Sigmoid colon (tissue), 7 donors: Measurements from ENCODE around the gene MYO5A. TPM values are rescaled to one million over a fixed set of nuclear protein-coding genes. Genes with fewer than 3 reads are reported as not detected.

Experiments used
- DNase-seq: peaks from one replicate; pipeline ENCODE4 v3.0.0-alpha.2; 2019
- H3K27ac ChIP-seq, 4 donors: fragments of 200-600 bp; sonication (generic); one replicate each; pipeline ENCODE4 v1.5.1; 2016 to 2019; ENCODE audit warnings: mild to moderate bottlenecking in 1 of 4
- H3K27me3 ChIP-seq, 3 donors: fragments of 200-600 bp; sonication (generic); one replicate each; pipeline ENCODE4 v1.5.1; 2019; ENCODE audit warnings: mild to moderate bottlenecking in 1 of 3
- H3K36me3 ChIP-seq, 4 donors: fragments of 200-600 bp; sonication (generic); one replicate each; pipeline ENCODE4 v1.5.1; 2016 to 2019
- H3K4me1 ChIP-seq, 4 donors: fragments of 200-600 bp; sonication (generic); one replicate each; pipeline ENCODE4 v1.5.1; 2017 to 2019
- H3K4me3 ChIP-seq, 4 donors: fragments of 200-600 bp; sonication (generic); one replicate each; pipeline ENCODE4 v1.5.1; 2017 to 2019; ENCODE audit warnings: mild to moderate bottlenecking in 2 of 4, moderate library complexity in 1 of 4
- H3K9me3 ChIP-seq, 4 donors: fragments of 200-600 bp in 3 of 4; sonication (generic) in 3 of 4; one replicate each; pipeline versions ENCODE4 v1.5.1 to v1.6.1; 2013 to 2019
- EP300 ChIP-seq, 4 donors: sonication (generic); formaldehyde crosslinking; IDR thresholded peaks; one replicate each; pipeline ENCODE4 v1.6.1; 2017; ENCODE audit warnings: antibody characterized with exemption in 4 of 4
- POLR2A ChIP-seq, 2 donors: fragments of 450-650 bp; IDR thresholded peaks; one replicate each; pipeline ENCODE4 v1.6.1; 2016; ENCODE audit warnings: antibody characterized with exemption in 2 of 2, mild to moderate bottlenecking in 2 of 2, moderate library complexity in 2 of 2
- POLR2AphosphoS5 ChIP-seq, 4 donors: sonication (generic); formaldehyde crosslinking; IDR thresholded peaks; one replicate each; pipeline ENCODE4 v1.6.1; 2017; ENCODE audit warnings: antibody characterized with exemption in 4 of 4
- WGBS, 2 donors: extraction: QIAGEN DNeasy Blood & Tissue Kit; methylation state at CpG; one replicate each; pipeline ENCODE4 v1.1.7; 2013; 5-methylcytosine and 5-hydroxymethylcytosine counted together
- intact Hi-C: fragments of 100-400 bp; cut with DNase I; formaldehyde crosslinking; loops from one replicate; pipeline ENCODE4 v1.15.1; 2023
- polyA plus RNA-seq, 3 donors: library from polyadenylated mRNA; stranded (reverse); fragments of 200-250 nt; gene quantifications; one replicate each; pipeline ENCODE4 v1.2.3, GENCODE V29; 2013
- total RNA-seq, 4 donors: library from RNA; depleted of rRNA; stranded (reverse); fragments of >200 nt; gene quantifications; one replicate each; pipeline ENCODE4 v1.1.0, GENCODE V29; 2016
- TF ChIP-seq, protein P1 (sequence below), 4 experiments: fragments of 450-650 bp in 3 of 4; fragments of 200-600 bp in 1 of 4; IDR thresholded peaks; one replicate each; pipeline ENCODE4 v1.5.1; 2016 to 2019; ENCODE audit warnings: antibody characterized with exemption in 4 of 4, mild to moderate bottlenecking in 3 of 4, moderate library complexity in 2 of 4
- donor health status: healthy with polysubstance abuse.
- donor health status: Bipolar disorder and iron deficiency.
- donor health status: healthy.

The MYO5A gene
- total and polyA plus RNA-seq, 7 donors = 2.1 to 46.0 (median 23.5) TPM

GRCh38 chr15:52303093-52303772 is 225.4 kb downstream of the MYO5A start:
- no peaks in the 10 kb centered on the region for H3K36me3 ChIP-seq
- intact Hi-C loops = no loop called here
- no peak for DNase-seq
- H3K4me3 ChIP-seq = no peak overlapping the region
- no peaks in the 10 kb centered on the region for H3K4me1 ChIP-seq
- no peaks in the 10 kb centered on the region for H3K27me3 ChIP-seq
- no peak overlapping the region for H3K27ac ChIP-seq
- H3K9me3 ChIP-seq = no peaks in the 10 kb centered on the region
- no peak for TF ChIP-seq EP300 (IDR thresholded peaks at IDR 0.05)
- TF ChIP-seq, protein P1, sequence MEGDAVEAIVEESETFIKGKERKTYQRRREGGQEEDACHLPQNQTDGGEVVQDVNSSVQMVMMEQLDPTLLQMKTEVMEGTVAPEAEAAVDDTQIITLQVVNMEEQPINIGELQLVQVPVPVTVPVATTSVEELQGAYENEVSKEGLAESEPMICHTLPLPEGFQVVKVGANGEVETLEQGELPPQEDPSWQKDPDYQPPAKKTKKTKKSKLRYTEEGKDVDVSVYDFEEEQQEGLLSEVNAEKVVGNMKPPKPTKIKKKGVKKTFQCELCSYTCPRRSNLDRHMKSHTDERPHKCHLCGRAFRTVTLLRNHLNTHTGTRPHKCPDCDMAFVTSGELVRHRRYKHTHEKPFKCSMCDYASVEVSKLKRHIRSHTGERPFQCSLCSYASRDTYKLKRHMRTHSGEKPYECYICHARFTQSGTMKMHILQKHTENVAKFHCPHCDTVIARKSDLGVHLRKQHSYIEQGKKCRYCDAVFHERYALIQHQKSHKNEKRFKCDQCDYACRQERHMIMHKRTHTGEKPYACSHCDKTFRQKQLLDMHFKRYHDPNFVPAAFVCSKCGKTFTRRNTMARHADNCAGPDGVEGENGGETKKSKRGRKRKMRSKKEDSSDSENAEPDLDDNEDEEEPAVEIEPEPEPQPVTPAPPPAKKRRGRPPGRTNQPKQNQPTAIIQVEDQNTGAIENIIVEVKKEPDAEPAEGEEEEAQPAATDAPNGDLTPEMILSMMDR (IDR thresholded peaks at IDR 0.05) = no peak
- no peak for TF ChIP-seq POLR2AphosphoS5 (IDR thresholded peaks at IDR 0.05)
- no peak for TF ChIP-seq POLR2A (IDR thresholded peaks at IDR 0.05)
- 79 to 87% methylated on average over 3 of the region's 3 CpGs for WGBS, 2 donors

GRCh38 chr15:52301265-52301847 is 227.3 kb downstream of the MYO5A start:
- 48 to 78% methylated on average over 2 of the region's 2 CpGs for WGBS, 2 donors

DNA sequence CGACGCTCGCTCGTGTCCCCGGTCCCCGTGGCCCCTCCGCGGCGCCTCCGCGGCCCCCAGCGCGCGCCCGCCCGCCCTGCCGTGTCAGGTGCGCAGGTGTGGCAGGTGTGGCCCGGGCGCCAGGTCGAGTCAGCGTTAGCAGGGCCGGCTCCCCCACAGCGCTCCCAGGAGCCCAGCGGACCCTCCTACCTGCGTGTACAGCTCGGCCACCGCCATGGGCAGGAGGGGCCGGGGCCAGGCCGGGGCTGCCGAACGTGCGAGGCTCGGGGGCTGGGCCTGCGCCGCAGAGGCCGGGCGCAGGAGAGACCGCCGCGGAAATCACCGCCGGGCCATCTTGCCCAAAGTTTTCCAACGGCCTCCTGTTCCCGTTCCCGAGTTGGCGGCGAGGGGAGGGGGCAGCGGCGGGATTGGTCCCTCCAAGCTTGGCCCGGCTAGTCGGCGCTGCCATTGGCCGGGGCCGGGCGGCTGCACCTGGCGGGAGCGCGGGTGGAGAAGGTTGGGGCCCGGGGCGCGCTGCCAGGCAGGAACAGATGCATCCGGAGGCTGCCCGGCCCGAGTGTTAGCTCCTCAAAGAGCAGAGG is 233.2 kb downstream of the MYO5A start, which contains the start of gene MYO5C:
MYO5C (minus strand) TSS at position 384 of the 581 bp plus-strand sequence; CDS start at position 216, 168 bp downstream.
- intact Hi-C loops = no loop called here
- H3K36me3 ChIP-seq = no peaks in the 10 kb centered on the region
- no peaks in the 10 kb centered on the region for H3K9me3 ChIP-seq
- peak within 1 kb of the TSS; percentile 2 to 62 (median 36) for H3K27ac ChIP-seq
- peak; percentile 77 for DNase-seq
- no peak for TF ChIP-seq EP300 (IDR thresholded peaks at IDR 0.05)
- TF ChIP-seq POLR2AphosphoS5 (IDR thresholded peaks at IDR 0.05) = peak in 2 of 4 donors; percentile 34 to 41
- TF ChIP-seq POLR2A (IDR thresholded peaks at IDR 0.05) = peak in 1 of 2 donors; percentile 60
- TF ChIP-seq, protein P1 (IDR thresholded peaks at IDR 0.05) = no peak
- H3K4me3 ChIP-seq = peak within 1 kb of the TSS; percentile 10 to 48 (median 44)
- peaks cover 0 to 13% (median 13%) of the 10 kb centered on the region in 4 donors for H3K4me1 ChIP-seq
- 1% methylated on average over 65 of the region's 65 CpGs for WGBS, 2 donors
- H3K27me3 ChIP-seq = peaks cover 13 to 41% (median 16%) of the 10 kb centered on the region in 3 donors

More at GRCh38 chr15:52301265-52301847, 227.3 kb downstream of the MYO5A start:
- Histone ChIP-seq H3K27ac (no peak overlapping the region), H3K36me3 (no peaks in the 10 kb centered on the region), H3K4me1 (no peaks in the 10 kb centered on the region), H3K27me3 (peaks cover 0 to 4% (median 0%) of the 10 kb centered on the region in 3 donors), H3K9me3 (no peaks in the 10 kb centered on the region), H3K4me3 (no peak overlapping the region)
- no peak for DNase-seq
- TF ChIP-seq, protein P1 (IDR thresholded peaks at IDR 0.05) = no peak
- TF ChIP-seq EP300 (IDR thresholded peaks at IDR 0.05) (no peak), POLR2AphosphoS5 (IDR thresholded peaks at IDR 0.05) (no peak)
- intact Hi-C loops = no loop called here

- intact Hi-C loops = no loop called here
- TF ChIP-seq EP300 (IDR thresholded peaks at IDR 0.05) (no peak), POLR2AphosphoS5 (IDR thresholded peaks at IDR 0.05) (no peak), POLR2A (IDR thresholded peaks at IDR 0.05) (no peak)
- TF ChIP-seq, protein P1 (IDR thresholded peaks at IDR 0.05) = no peak
- no peaks in the 10 kb centered on the region for H3K36me3 ChIP-seq
- 2 to 5% methylated on average over 32 of the region's 32 CpGs for WGBS, 2 donors
- H3K9me3 ChIP-seq = no peaks in the 10 kb centered on the region
- peaks cover 0 to 13% (median 13%) of the 10 kb centered on the region in 4 donors for H3K4me1 ChIP-seq
- no peak for DNase-seq
- H3K27ac ChIP-seq = peak overlapping the region; percentile 2 to 62 (median 36)
- H3K4me3 ChIP-seq = peak overlapping the region; percentile 10 to 48 (median 44)
- peaks cover 13 to 41% (median 16%) of the 10 kb centered on the region in 3 donors for H3K27me3 ChIP-seq
Measured at GRCh38 chr15:52294881-52295420, 233.7 kb downstream of the MYO5A start.
